GM19328 (cell line): ENCODE measurements around the gene NPFF.
"Not testable (repeated sequence)": the region's sequence is repeated elsewhere in the genome, so short reads cannot be mapped to it uniquely, and the experiment has no call there.

ENCODE experiments used
- ATAC-seq: cut with Tn5 transposase; IDR thresholded peaks from one replicate; pipeline ENCODE4 v1.9.1; 2021; ENCODE audit warnings: mild to moderate bottlenecking, moderate library complexity; ENCODE audit not compliant: unreplicated experiment

NPFF gene

DNA sequence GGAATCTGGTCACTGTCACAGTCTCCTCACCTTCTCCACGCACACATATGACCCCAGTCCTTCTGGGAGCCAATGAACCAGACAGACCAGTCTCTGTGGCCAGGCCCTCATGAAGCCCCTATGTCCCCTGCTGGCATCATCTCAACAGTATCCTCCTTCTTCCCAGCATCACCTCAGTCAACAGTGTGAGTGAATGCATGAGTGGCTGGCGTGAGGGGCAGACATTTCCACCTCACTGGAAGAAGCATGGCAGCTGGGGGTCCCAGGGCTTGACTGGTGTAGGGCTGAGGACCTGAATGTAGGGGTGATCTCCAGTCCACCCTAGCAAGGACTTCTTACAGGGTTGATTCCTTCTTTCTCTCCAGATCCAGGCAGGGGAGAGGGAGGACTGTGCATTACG lies 9.8 kb downstream of the NPFF start:
- no peak for ATAC-seq

DNA sequence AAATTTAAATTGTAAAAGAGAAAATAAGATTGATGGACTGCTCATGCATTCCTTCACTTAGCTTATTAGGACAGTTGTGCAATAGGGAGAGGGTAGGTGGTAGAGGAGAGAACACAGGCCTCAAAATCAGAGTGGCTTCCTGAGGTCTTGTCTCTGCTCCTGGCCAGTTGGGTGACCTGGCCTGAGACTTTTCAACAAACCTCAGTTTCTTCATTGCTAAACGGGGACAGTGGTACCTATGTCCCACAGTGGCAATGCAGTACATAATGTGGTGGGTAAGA lies 10.6 kb downstream of the NPFF start:
- ATAC-seq: no peak

DNA sequence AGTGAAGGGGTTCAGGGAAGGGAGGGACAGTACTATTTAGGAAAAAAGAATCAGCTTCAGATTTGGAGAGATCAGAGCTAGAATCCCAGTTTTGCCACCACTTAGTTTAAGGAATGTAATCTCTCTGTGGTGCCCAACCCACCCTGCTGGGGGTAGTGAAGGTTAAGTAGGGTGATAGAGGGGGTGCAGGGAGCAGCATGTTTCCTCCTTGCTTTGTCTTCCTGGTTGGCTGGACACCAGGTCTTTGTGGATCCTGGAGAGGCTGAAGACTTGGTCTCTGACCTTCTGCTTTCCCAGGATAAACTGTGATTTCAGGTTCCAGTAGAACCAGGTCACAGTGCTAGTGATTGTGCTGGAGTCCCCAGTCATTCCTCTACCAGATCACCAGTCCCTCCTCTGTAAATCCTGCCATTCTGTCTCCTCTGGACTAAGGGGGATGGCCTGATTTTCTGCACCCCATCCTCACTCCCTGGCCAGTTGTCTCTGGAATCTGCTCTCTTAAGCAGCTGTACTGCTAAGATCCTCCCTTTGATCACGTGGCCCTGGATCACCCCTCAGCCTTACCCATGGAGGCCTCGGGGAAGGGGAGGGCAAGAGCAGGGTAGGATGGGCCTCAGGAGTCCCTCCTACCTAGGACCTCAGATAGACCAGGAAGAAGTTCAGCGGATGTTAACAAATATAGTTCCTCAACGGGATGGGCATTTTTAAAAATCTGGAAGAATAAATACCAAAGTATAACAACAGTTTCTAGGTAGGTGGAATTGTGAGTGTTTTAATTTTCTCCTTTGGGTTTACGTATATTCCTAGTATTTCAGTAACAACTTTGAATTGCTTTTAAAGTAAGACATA lies 11.2 kb downstream of the NPFF start:
- no peak for ATAC-seq

DNA sequence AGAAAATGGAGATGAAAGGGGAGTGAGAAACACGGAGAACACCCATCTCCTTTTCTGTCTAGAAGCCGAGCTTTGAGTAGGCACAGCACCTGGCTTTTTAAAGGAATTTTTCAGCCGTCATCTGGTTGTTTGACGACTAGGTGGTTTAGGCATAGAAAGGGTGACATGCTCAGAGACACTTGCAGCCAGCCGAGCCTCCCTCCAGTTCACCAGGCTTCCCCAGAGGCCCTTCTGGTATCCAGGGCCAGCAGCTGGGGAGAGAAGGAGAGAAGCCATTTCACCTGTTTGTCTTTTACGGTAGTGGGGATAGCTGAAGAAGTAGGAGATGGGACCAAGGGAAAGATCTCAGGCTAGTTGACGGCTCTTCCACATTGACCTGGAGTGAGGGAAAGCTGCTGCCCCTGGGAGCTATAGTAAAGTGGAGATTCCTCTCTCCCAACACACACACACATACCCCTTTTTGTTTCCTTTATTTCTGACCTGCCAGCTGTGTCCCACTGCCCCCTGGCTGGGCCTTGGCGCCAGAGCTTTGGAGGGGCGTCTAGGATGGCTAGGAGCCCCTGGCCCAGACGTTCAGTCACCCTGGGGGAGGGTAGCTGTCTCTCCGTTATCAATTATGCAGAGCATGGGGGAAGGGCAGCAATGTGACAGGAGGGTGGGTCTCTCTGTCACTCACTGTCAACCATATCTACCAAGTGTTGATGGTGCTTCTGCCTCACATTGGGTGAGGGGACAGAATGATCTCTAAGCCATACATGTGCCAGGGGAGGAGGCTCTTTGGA lies 13.5 kb downstream of the NPFF start:
- no peak for ATAC-seq

DNA sequence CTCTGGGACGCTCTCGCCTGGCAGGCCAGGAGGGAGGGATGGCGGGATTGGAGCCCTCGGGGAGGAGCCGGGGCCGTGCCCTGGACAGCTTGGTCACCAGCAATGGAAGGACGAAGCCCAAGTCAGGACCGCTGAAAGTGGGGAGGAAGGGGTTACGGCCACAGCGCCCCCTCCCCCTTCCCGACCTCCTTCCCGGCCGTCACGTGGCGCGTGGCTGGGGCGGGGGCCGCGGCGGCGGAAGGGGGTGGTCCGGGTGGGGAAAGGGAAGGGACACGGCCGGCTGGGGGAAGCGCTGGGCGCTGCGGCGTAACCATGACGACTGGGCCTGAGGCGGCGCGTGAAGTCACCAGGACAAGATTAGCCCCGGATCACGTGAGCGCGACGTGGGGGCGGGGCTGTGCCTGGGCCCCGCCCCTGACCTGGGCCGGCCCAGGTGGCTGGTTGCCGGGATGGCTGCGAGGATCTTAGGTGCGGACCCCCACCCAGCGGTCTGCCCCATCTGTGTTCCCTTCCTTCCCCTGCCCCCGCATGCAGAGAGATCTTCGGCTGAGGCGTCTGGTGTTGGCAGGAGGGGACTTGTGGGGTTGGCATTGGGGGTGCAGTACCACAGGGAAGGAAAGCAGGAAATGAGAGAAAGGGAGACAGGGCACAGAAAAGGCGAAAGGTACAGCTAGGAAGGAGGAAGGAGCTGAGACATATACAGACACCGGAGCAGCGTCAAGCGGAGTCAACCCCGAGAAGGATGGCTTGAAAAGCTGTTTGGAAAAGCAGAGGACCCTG lies 14.3 kb downstream of the NPFF start:
- peak; percentile 92 for ATAC-seq

DNA sequence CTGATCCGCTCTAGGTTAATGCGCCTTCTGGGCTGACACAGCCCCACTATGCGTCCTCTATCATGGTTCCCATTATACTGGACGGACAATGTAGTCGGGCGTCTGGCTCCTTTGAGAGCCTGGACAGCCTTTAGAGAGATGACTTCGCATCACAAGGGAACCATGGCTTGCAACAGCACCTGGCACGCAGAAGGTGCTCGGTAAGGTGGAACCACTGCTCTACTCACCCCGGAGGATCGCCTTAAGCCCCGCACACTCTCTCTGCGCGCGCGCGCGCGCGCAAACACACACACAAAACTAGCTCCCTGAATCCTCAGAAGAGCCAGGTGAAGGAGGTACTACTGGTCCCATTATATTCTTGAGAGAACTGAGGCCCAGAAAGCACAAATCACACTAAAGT lies 15.1 kb downstream of the NPFF start:
- no peak for ATAC-seq

DNA sequence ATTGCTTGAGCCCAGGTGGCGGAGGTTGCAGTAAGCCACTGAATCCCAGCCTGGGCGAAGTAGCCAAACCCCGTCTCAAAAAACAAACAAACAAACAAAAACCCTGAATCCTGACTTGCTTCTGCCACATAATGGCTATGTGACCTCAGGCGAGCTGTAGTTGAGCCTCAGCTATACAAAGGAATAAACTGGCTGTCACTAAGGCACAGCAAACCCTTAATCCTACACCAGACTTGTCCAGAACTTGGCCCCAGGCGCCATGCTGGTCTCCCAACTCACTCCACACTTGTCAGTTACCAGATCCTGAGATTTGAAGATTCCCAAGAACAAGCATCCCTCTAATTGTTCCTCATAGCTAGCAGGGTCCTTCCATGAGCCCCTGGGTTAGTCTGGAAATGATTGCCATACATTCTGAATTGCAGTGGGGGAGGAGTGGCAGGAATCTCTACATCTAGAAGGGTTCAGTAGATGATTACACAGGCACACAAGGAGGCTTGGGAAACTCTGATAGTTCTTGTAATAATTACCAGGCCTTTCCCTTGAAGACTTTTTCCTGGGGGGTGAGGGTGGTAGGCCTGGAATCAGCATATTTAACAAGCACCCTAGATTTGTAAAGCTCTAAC lies 17.9 kb downstream of the NPFF start:
- ATAC-seq: no peak

DNA sequence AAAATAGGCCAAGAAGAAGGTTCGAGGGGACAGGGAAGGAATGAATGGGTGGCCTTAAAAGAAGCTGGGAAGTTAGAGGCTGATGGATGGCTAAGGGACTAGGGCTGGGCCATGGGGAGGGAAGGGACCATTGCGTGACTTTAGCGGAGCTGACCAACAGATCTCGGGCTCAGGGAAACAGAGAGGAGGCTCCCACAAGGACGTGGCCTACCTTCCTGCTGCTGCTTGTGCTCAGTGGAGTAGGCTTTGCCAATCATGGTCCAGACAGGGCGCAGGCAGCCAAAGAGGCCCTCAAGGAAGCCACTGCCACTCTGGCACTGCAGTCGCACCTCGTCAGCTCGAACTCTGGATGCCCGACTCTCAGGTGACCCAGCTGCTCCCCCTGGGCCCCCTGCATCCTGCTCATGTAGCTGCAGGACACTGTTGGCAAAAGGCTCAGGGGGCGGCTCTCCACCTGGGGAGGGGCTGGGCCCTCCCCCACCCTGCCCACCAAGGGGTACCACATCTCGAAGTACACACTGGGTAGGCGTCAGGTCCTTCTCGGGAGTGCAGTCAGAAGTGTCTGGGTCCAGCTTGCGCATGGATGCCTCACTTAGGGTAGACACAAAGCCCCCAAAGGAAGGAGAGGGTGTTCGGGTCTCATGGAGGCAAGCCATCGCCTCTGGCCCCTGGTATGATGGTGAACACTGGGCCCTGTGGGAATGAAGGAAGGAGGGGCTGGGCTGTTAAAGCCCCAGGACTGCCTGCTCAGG lies 20.4 kb downstream of the NPFF start:
- no peak for ATAC-seq

DNA sequence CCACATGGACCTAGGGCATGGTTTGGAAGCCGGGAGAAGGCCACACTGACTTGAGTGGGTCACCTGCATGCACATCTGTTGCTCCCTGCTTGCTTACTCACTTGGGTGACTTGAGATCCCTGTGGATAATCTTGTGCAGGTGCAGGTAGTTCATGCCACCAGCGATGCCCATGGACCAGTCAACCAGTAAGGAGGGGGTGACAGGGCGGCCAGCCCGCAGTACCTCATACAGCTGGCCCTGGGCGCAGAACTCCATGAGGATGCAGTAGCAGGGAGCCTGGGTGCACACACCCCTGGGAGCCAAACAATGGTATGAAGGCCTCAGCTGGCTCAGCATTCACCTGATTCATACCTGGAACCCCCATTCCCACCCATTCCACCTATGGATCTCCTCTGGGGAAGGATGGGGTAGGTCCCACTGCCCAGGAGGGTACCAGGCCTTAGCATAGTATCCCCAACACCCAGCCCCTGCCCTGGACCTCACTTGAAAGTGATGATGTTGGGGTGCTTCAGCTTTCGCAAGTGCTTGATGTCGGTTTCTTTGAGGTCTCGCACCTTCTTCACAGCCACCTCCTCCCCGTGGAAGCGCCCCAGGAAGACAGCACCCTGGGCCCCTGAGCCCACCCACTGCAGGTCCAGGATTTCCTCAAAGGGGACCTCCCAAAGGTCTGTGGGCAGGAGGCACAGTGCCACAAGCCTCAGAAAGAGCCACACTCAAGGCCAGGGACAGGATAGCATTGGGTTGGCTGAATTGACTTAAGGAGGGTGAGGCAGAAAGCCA lies 21.1 kb downstream of the NPFF start:
- no peak for ATAC-seq

DNA sequence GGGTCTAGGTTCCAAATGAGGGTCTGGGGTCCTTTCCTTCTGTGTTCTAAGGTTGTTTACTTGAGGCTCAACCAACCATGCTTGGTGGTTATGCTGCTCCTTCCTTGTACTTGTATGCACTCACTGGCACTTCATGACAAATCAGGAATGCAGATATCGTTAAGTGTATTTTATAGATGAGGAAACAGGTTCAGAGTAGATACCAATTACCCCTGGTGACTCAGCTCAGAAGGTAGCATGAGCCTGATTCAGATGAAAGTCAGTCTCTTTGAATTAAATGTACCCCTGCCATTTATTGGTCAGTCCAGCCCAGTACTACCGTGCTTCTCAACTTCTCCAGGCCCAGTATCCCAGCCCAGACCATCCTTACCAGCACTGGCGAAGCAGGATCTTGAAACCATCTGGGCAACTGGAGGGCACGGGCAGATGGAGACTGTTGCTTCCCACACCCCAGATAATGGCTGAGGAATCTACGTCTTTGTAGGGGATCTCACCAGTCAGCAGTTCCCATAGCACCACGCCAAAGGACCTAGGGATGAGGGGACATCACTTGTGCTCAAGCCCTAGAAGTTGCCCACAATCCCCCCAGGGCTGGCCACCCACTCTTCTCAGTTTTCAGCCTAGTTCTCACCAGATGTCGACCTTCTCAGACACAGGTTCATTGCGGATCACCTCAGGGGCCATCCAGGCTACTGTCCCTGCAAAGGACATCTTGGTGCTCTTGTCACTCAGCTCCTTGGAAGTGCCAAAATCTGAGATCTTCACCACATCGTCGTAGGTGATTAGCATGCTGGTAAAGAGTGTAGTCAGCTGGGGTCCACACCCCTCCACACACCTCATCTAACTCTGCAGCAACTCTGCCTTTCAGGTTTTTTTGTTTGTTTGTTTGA lies 22.4 kb downstream of the NPFF start:
- no peak for ATAC-seq

DNA sequence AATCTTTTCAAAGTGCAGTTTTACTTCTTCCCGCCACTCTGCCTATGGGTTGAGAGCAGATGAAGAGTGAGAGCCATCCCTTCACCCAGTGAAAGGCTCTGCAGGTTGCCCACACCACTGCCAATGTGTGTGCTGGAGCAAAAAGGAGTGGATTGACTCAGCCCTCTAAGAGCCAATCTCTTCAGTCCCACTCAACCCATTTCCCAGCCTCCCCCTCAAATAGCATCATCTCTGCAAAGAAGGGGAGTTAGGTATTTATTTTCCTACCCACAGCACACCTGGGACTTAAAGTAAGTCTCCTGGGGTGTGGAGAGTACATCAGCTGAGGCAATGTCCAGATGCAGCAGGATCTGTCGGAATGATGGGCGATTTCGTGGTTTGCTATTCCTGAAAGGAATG lies 23.3 kb downstream of the NPFF start:
- no peak for ATAC-seq

DNA sequence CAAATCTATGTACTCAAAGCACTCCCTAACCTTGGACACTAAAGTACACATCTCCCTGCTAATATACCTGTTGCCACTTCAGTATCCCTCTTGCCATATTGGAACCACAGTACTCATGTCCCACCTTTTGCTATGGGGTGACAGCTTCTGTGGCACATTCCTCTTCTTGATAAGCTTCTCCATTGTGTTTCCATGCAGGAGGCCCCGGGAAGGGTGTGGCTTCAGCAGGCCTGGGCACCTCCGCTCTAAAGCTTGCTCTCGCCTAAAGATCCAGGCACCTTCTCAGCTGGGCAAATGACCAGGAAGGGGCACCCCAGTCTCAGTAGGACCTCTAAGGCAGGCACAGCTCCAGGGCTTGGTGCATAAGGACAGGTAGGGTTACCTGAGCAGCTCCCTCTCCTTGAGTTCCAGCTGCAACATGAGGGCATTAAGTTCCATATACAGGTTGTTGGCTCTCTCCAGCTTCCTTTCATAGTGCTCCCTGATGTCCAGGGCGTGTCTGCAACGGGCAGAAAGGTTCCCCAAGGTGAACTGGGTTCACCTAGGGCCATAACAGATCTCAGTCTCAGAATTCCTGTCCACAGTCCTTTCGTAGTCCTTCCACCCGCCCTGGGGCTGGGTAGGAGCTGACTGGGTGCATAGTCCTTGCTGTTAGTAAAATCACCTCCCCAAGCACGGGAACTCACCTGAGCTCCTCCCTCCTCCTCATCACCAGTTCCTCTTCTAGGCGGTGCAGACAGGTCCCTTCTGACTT lies 23.9 kb downstream of the NPFF start:
- ATAC-seq: no peak

DNA sequence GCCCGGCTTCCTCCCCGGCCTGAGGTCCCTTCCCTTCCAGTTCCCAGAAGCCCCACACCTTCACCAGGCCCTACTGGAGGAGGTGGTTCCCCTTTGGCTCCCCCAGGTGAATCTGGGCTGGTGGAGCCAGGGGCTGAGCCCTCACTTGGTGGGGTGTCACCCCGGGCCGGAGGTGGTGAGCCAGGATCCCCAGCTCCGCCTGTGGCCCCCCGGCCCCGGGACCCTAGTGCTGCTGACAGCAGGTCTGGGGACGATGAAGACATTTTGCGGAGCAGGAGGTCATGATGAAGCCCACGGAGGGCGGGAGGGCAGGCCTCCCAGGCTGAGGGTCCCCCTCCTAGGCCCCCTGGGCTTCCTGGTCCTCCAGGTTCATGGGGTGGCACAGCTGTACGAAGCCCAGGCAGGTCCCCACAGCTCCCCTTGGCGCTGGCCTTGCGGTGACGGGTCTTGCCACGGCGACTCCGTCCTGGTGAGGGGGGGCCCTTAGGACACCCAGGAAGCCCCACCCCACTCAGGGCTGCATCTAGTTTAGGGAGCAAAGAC lies 24.6 kb downstream of the NPFF start:
- no peak for ATAC-seq

DNA sequence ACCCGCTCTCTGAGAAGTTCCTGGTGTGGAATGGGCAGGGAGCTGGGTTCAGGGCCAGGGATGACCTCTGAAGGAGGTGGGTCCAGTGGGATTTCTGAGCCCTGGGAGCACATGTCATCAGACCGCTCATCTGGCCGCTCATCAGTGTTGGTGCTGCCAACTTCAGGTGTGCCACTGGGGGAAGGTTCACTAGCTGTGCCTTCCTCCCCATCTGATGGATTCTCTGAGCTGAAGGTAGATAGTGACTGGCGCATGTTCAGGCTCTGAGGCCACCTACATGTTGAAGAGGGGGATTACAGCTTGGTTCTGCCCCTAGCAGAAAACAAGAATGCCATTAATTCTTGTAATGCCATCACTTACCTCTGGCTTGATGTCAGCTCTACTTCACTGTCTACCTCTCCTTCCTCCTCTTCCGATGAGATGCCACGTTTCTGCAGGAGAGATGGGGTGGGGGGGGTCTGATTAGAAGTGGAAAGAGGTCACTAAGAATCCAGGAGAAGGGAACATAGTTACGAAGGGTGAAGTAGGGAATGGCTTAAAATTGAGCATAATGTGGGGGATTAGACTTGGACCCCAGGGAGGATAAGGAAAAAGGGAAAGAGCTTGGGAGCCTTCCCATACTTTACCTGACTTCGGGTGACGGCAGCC lies 25.2 kb downstream of the NPFF start:
- no peak for ATAC-seq

DNA sequence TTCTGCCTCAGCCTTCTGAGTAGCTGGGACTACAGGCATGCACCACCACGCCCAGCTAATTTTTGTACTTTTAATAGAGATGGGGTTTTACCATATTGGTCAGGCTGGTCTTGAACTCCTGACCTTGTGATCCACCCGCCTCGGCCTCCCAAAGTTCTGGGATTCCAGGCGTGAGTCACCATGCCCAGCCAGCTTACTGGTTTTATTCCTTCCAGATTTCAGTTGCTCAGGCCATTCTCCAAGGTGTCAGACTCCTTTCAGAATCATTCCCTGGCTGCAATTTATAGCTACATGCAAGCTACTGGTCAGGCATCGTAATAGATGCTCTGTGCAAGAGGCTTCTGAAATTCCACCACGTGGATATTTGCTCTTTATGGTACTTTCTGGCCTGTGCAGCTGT lies 25.8 kb downstream of the NPFF start:
- ATAC-seq: not testable (repeated sequence)

DNA sequence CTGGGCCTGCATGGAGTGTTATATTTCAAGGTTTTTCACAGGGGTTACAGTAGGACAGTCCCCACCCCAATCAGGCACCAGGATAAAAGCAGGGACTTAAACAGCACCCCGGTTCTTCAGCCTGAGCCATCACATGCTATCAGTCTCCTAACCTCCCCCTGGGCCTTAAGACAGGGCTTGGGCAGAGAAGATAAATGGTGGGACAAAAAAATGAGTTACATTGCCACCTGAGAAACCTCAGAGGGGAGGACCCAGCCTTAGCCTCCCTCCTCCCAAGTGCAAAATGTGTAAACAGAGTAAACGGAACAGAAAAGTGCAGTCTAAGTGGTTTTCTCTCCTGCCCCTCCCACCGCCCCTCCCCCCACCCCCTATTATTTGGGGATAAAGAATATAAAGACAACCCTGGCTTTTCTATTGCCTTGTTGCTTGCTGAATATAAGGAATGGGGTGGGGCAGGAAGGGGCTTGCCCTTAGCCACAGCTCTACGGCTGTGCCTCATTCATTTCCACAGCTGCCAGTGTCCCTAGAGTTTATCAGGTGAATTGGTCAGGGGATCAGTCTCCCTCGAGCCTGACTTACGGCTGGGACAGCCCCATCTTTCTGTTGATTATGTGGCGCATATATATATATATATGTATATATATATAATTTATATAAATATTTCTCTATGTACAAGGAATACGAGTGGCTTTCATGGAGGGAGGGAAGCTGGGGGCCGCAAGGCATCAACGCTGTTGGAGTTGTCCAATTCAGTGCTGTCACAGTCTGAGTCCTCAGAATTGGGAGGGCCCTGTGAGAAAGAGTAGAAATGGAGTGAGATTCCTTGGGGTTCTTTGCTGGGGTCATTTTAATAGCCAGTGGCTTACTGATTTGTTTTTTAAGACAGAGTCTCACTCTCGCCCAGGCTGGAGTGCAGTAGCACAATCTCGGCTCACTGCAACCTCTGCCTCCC lies 26.5 kb downstream of the NPFF start:
- ATAC-seq: no peak
